Caco-2 (cell line): ENCODE results near the gene PPARD. TPM values are rescaled to one million over a fixed set of nuclear protein-coding genes. Genes with fewer than 3 reads are reported as not detected.
A peak's percentile ranks its signal among the peaks of the same experiment; 100 is the strongest.

Source experiments
- BruUV-seq: library from RNA; stranded (reverse); fragments of 400-500 nt; replicated peaks from 2 replicates; lab custom pipeline; 2021; lab: Mats Ljungman, UMichigan
- CTCF ChIA-PET: fragments of 300-600 bp; sonication (Branson Sonifier 250); formaldehyde crosslinking; loops from one replicate; lab custom pipeline; 2022; ENCODE audit warnings: antibody characterized with exemption; lab: Charles Lee
- POLR2A ChIA-PET: fragments of 300-600 bp; sonication (Branson Sonifier 250); formaldehyde crosslinking; loops from one replicate; lab custom pipeline; 2022; ENCODE audit warnings: antibody characterized with exemption; lab: Charles Lee
- DNase-seq, 2 experiments: peaks; one replicate each; pipeline versions ENCODE4 v3.0.0 to v3.0.0-alpha.2; 2020 to 2022
- H3K27me3 ChIP-seq: replicated peaks from 2 replicates; pipeline ENCODE4 v1.6.0; 2011; ENCODE audit warnings: low read length; ENCODE audit not compliant: control insufficient read depth, insufficient read depth
- H3K36me3 ChIP-seq: 2 replicates; pipeline ENCODE4 v1.5.1; 2011; ENCODE audit warnings: low read length; ENCODE audit not compliant: control insufficient read depth, insufficient read depth
- H3K4me1 ChIP-seq: fragments of 250-450 bp; sonication (Bioruptor Pico); 2 replicates; pipeline ENCODE4 v1.5.1; 2020; ENCODE audit warnings: mild to moderate bottlenecking
- H3K4me3 ChIP-seq: 2 replicates; pipeline ENCODE4 v1.5.1; 2011; ENCODE audit warnings: low read depth, mild to moderate bottlenecking, control low read depth, low read length
- H3K9me3 ChIP-seq: fragments of 250-450 bp; sonication (Bioruptor Pico); 2 replicates; pipeline ENCODE4 v1.5.1; 2020; ENCODE audit warnings: mild to moderate bottlenecking, moderate library complexity
- H3K27ac Mint-ChIP-seq: one replicate; pipeline ENCODE4 v1.8.0; 2022; ENCODE audit warnings: mixed read lengths; ENCODE audit not compliant: unreplicated experiment
- H3K27me3 Mint-ChIP-seq: one replicate; pipeline ENCODE4 v1.8.0; 2022; ENCODE audit warnings: mixed read lengths; ENCODE audit not compliant: insufficient read depth, unreplicated experiment
- H3K36me3 Mint-ChIP-seq: one replicate; pipeline ENCODE4 v1.8.0; 2022; ENCODE audit warnings: mild to moderate bottlenecking, mixed read lengths; ENCODE audit not compliant: insufficient read depth, unreplicated experiment
- H3K4me1 Mint-ChIP-seq: one replicate; pipeline ENCODE4 v1.8.0; 2022; ENCODE audit warnings: low read depth, mixed read lengths; ENCODE audit not compliant: unreplicated experiment
- H3K4me3 Mint-ChIP-seq: one replicate; pipeline ENCODE4 v1.8.0; 2022; ENCODE audit warnings: mild to moderate bottlenecking, moderate library complexity, mixed read lengths; ENCODE audit not compliant: unreplicated experiment
- H3K9me3 Mint-ChIP-seq: one replicate; pipeline ENCODE4 v1.8.0; 2022; ENCODE audit warnings: mixed read lengths; ENCODE audit not compliant: unreplicated experiment
- intact Hi-C: fragments of 100-400 bp; cut with micrococcal nuclease; formaldehyde crosslinking; loops from one replicate; pipeline ENCODE4 v1.10.0; 2022; ENCODE audit not compliant: unreplicated experiment
- total RNA-seq: library from RNA; stranded (reverse); gene quantifications from 2 replicates; pipeline ENCODE4 v1.2.3, GENCODE V29; 2022
- TF ChIP-seq, protein P1 (sequence below), 2 experiments: fragments of 200-600 bp in 1 of 2; IDR thresholded peaks; 1 replicate in 1 of 2; 2 replicates in 1 of 2; pipeline versions ENCODE4 v1.5.1 to v1.8.0; 2011 to 2022; ENCODE audit warnings: antibody characterized with exemption in 1 of 2, control low read depth in 1 of 2, inconsistent platforms in 1 of 2, low read depth in 1 of 2, low read length in 1 of 2, mild to moderate bottlenecking in 1 of 2, moderate library complexity in 1 of 2; ENCODE audit not compliant: insufficient read depth in 1 of 2, severe bottlenecking in 1 of 2, unreplicated experiment in 1 of 2

PPARD gene
- total RNA-seq, 1 experiment from 2014 or later, result 11.3 TPM

DNA sequence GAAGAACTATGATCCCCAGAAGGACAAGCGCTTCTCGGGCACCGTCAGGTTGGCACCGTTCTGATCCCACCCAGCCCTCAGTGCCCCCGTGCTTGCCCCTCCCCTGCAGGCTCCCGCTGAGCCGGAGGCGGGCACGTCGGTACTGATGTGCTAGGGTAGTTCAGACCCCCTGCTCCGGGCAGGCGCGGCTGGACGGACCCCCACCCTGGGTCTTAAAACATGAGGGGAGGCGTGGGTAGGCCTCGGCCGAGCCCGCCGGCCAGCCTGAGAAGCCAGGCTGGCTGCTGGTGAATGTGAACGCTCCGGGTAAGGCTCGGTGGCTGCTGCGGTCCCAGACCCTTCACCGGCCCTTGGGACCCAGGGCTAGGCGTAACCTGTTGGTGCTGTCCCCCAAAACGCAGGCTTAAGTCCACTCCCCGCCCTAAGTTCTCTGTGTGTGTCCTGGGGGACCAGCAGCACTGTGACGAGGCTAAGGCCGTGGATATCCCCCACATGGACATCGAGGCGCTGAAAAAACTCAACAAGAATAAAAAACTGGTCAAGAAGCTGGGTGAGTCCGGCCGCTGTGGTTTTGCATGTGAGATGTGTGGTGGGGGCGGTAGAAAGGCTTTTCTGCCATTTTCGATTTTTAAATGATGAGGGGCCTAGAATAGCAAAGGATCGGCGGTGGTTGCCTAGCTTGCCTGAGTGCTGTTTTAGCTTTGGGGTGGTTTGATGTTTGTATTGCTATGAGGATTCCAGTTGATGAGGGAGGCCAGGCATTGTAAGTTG lies 126.8 kb downstream of the PPARD start:
- Histone ChIP-seq H3K4me3 (peak overlapping the region; percentile 86), H3K27me3 (no peaks in the 10 kb centered on the region), H3K4me1 (peaks cover 30% of the 10 kb centered on the region), H3K36me3 (peaks cover 8% of the 10 kb centered on the region; the same call in 1 of the 2 replicates), H3K9me3 (no peaks in the 10 kb centered on the region)
- no peak for DNase-seq
- Mint-ChIP-seq H3K9me3 (no peaks in the 10 kb centered on the region), H3K27me3 (no peaks in the 10 kb centered on the region), H3K36me3 (peaks cover 79% of the 10 kb centered on the region), H3K4me3 (peak overlapping the region; percentile 86), H3K27ac (peak overlapping the region; percentile 88), H3K4me1 (peaks cover 25% of the 10 kb centered on the region)
- intact Hi-C loops, result loop anchor here (1.0 kb wide), 3 partner anchors 17 to 175 kb away; partner anchors contain the start of genes FANCE and PPARD
- TF ChIP-seq, protein P1, sequence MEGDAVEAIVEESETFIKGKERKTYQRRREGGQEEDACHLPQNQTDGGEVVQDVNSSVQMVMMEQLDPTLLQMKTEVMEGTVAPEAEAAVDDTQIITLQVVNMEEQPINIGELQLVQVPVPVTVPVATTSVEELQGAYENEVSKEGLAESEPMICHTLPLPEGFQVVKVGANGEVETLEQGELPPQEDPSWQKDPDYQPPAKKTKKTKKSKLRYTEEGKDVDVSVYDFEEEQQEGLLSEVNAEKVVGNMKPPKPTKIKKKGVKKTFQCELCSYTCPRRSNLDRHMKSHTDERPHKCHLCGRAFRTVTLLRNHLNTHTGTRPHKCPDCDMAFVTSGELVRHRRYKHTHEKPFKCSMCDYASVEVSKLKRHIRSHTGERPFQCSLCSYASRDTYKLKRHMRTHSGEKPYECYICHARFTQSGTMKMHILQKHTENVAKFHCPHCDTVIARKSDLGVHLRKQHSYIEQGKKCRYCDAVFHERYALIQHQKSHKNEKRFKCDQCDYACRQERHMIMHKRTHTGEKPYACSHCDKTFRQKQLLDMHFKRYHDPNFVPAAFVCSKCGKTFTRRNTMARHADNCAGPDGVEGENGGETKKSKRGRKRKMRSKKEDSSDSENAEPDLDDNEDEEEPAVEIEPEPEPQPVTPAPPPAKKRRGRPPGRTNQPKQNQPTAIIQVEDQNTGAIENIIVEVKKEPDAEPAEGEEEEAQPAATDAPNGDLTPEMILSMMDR (IDR thresholded peaks at IDR 0.05; ENCODE audit: insufficient read depth in 1 of 2, low read depth in 1 of 2, low read length in 1 of 2, severe bottlenecking in 1 of 2, unreplicated experiment in 1 of 2), result no peak
- ChIA-PET CTCF (interaction anchor here (1.7 kb wide), 1 partner anchor 27 kb away, joined by 3 read pairs; the partner anchor contains the start of gene TEAD3), POLR2A (interaction anchor here (0.5 to 1.2 kb wide), 3 partner anchors 11 to 295 kb away, joined by 3 to 4 read pairs (median 3); no protein-coding TSS in a partner anchor)
- BruUV-seq, result no TSS peak

DNA sequence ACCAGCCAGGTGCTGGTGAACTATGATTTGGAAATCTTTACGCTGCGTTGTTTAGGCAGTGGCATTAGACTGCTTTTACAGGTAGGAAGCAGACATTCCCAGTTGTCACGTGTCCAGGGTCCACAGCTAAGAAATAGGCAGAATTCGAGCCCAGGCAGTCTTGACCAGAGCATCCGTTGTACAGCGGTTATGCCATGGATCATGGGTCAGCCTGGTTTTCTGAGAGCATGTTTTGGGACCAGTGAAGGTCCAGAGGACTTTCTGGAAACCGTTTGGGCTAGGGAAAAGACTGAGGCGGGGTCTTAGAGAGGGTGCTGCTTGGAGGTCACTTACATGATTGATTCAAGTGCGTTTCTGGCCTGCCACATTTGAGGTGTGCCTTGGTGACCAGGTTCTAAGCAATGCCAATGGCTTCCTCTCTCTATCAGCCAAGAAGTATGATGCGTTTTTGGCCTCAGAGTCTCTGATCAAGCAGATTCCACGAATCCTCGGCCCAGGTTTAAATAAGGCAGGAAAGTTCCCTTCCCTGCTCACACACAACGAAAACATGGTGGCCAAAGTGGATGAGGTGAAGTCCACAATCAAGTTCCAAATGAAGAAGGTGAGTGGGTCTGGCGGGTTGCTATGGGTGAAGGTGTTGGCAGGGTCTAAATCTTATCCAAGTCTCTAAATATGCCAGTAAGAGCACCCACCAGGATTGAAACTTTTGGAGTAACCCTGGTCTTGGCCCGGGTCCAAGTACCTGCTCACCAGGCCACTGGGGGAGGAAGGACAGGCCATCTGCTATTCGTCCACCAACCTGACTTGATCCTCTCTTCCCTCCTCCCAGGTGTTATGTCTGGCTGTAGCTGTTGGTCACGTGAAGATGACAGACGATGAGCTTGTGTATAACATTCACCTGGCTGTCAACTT lies 127.6 kb downstream of the PPARD start:
- intact Hi-C loops, result no loop called here

More for the DNA sequence above, 127.6 kb downstream of the PPARD start:
- peak overlapping the region; percentile 86 for H3K4me3 Mint-ChIP-seq
- TF ChIP-seq, protein P1 (IDR thresholded peaks at IDR 0.05; ENCODE audit: insufficient read depth in 1 of 2, low read depth in 1 of 2, low read length in 1 of 2, severe bottlenecking in 1 of 2, unreplicated experiment in 1 of 2), result no peak
- peak overlapping the region; percentile 88 for H3K27ac Mint-ChIP-seq
- H3K27me3 Mint-ChIP-seq, result no peaks in the 10 kb centered on the region
- Histone ChIP-seq H3K27me3 (no peaks in the 10 kb centered on the region), H3K4me1 (peaks cover 30% of the 10 kb centered on the region), H3K36me3 (peaks cover 8% of the 10 kb centered on the region; the same call in 1 of the 2 replicates), H3K9me3 (no peaks in the 10 kb centered on the region), H3K4me3 (peak overlapping the region; percentile 86)
- no peak for DNase-seq
- no peaks in the 10 kb centered on the region for H3K9me3 Mint-ChIP-seq
- ChIA-PET CTCF (no interaction called here), POLR2A (interaction anchor here (0.7 kb wide), 1 partner anchor 677 kb away, joined by 3 read pairs; no protein-coding TSS in a partner anchor)
- TSS peak; percentile 57 for BruUV-seq
- H3K36me3 Mint-ChIP-seq, result peaks cover 83% of the 10 kb centered on the region
- H3K4me1 Mint-ChIP-seq, result peaks cover 26% of the 10 kb centered on the region
